NCI-H2171 (cell line): ENCODE results near the gene RNASEH2B.

ENCODE experiments used
- DNase-seq: peaks from one replicate; lab custom pipeline; 2025; lab: John Stamatoyannopoulos, UW

RNASEH2B gene

GRCh38 chr13:50909605-50910484, at the start of gene RNASEH2B:
Gene RNASEH2B, plus strand, starts transcription at chr13:50909791. Its CDS starts 286 bp downstream, at chr13:50910077.
- peak; percentile 85 for DNase-seq

- no peak for DNase-seq
These were observed 45.1 kb upstream of the RNASEH2B start for GRCh38 chr13:50864492-50864891.

GRCh38 chr13:50866817-50867636, 42.6 kb upstream of the RNASEH2B start:
- no peak for DNase-seq

GRCh38 chr13:50867637-50867945, 42.0 kb upstream of the RNASEH2B start:
- no peak for DNase-seq

- DNase-seq: no peak
These were observed 38.2 kb upstream of the RNASEH2B start for GRCh38 chr13:50871405-50871804.

GRCh38 chr13:50873467-50873866, 36.1 kb upstream of the RNASEH2B start:
- no peak for DNase-seq

GRCh38 chr13:50873991-50874390, 35.6 kb upstream of the RNASEH2B start:
- DNase-seq: no peak

- no peak for DNase-seq
These were observed 26.7 kb upstream of the RNASEH2B start for GRCh38 chr13:50882816-50883435.

GRCh38 chr13:50883728-50884127, 25.9 kb upstream of the RNASEH2B start:
- no peak for DNase-seq

- no peak for DNase-seq
These were observed 25.3 kb upstream of the RNASEH2B start for GRCh38 chr13:50884265-50884664.

- DNase-seq: no peak
These were observed 22.4 kb upstream of the RNASEH2B start for GRCh38 chr13:50887151-50887550.

GRCh38 chr13:50888362-50888761, 21.2 kb upstream of the RNASEH2B start:
- DNase-seq: no peak

- DNase-seq: no peak
These were observed 20.3 kb upstream of the RNASEH2B start for GRCh38 chr13:50889317-50889716.

- DNase-seq: no peak
These were observed 18.4 kb upstream of the RNASEH2B start for GRCh38 chr13:50891206-50891605.

- no peak for DNase-seq
These were observed 17.2 kb upstream of the RNASEH2B start for GRCh38 chr13:50892210-50892944.

- DNase-seq: peak; percentile 21
These were observed 16.3 kb upstream of the RNASEH2B start for GRCh38 chr13:50893211-50893852.

- DNase-seq: no peak
These were observed 15.6 kb upstream of the RNASEH2B start for GRCh38 chr13:50894012-50894411.

- DNase-seq: no peak
These were observed 15.1 kb upstream of the RNASEH2B start for GRCh38 chr13:50894504-50894903.

- DNase-seq: no peak
These were observed 11.3 kb upstream of the RNASEH2B start for GRCh38 chr13:50898338-50898737.

GRCh38 chr13:50901701-50902100, 7.9 kb upstream of the RNASEH2B start:
- DNase-seq: no peak

GRCh38 chr13:50905256-50905655, 4.3 kb upstream of the RNASEH2B start:
- no peak for DNase-seq
